Activated CD8-positive, alpha-beta T cell treated with anti-CD3 and anti-CD28 coated beads for 36 hours (primary cell): ENCODE results near the gene OAS2. TPM values are rescaled to one million over a fixed set of nuclear protein-coding genes. Genes with fewer than 3 reads are reported as not detected.

Source experiments
- ATAC-seq: fragments of 200-7000 bp; cut with Tn5 transposase; one replicate; pipeline ENCODE4 v1.10.0; 2021; ENCODE audit warnings: mild to moderate bottlenecking, moderate library complexity
- CTCF ChIA-PET: fragments of 350-600 bp; sonication (Branson Sonifier 250); formaldehyde crosslinking; loops from one replicate; lab custom pipeline; 2021; ENCODE audit warnings: antibody characterized with exemption; lab: Charles Lee
- POLR2A ChIA-PET: fragments of 350-600 bp; sonication (Branson Sonifier 250); formaldehyde crosslinking; loops from one replicate; lab custom pipeline; 2021; ENCODE audit warnings: antibody characterized with exemption; lab: Charles Lee
- DNase-seq: peaks from one replicate; pipeline ENCODE4 v3.0.0-alpha.2; 2020
- H3K27ac Mint-ChIP-seq: one replicate; pipeline ENCODE4 v1.8.0; 2021; ENCODE audit warnings: mild to moderate bottlenecking, mixed read lengths
- H3K27me3 Mint-ChIP-seq: one replicate; pipeline ENCODE4 v1.8.0; 2021; ENCODE audit warnings: mixed read lengths
- H3K36me3 Mint-ChIP-seq: one replicate; pipeline ENCODE4 v1.8.0; 2021; ENCODE audit warnings: low read depth, mixed read lengths
- H3K4me1 Mint-ChIP-seq: one replicate; pipeline ENCODE4 v1.8.0; 2021; ENCODE audit warnings: low read depth, mixed read lengths
- H3K4me3 Mint-ChIP-seq: one replicate; pipeline ENCODE4 v1.8.0; 2021; ENCODE audit warnings: mild to moderate bottlenecking, moderate library complexity, mixed read lengths
- H3K9me3 Mint-ChIP-seq: one replicate; pipeline ENCODE4 v1.8.0; 2021; ENCODE audit warnings: mixed read lengths
- intact Hi-C: fragments of 100-400 bp; cut with micrococcal nuclease; formaldehyde crosslinking; loops from one replicate; pipeline ENCODE4 v1.10.0; 2022
- total RNA-seq, 2 experiments: library from RNA; stranded (reverse); gene quantifications; one replicate each; pipeline ENCODE4 v1.2.3, GENCODE V29; 2021
- TF ChIP-seq, protein P1 (sequence below): fragments of 200-600 bp; IDR thresholded peaks from one replicate; pipeline ENCODE4 v1.8.0; 2022; ENCODE audit warnings: antibody characterized with exemption, mild to moderate bottlenecking

Gene OAS2
- total RNA-seq, 2 experiments from 2014 or later: 95.7 to 104 TPM

DNA sequence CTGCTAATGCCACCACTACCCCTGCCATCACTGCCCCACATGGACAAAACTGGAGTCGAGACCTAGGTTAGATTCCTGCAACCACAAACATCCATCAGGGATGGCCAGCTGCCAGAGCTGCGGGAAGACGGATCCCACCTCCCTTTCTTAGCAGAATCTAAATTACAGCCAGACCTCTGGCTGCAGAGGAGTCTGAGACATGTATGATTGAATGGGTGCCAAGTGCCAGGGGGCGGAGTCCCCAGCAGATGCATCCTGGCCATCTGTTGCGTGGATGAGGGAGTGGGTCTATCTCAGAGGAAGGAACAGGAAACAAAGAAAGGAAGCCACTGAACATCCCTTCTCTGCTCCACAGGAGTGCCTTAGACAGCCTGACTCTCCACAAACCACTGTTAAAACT, 7.1 kb upstream of the OAS2 start:
- intact Hi-C loops: no loop called here
- H3K27me3 Mint-ChIP-seq: no peaks in the 10 kb centered on the region
- H3K9me3 Mint-ChIP-seq: no peaks in the 10 kb centered on the region
- POLR2A ChIA-PET: no interaction called here
- TF ChIP-seq, protein P1, sequence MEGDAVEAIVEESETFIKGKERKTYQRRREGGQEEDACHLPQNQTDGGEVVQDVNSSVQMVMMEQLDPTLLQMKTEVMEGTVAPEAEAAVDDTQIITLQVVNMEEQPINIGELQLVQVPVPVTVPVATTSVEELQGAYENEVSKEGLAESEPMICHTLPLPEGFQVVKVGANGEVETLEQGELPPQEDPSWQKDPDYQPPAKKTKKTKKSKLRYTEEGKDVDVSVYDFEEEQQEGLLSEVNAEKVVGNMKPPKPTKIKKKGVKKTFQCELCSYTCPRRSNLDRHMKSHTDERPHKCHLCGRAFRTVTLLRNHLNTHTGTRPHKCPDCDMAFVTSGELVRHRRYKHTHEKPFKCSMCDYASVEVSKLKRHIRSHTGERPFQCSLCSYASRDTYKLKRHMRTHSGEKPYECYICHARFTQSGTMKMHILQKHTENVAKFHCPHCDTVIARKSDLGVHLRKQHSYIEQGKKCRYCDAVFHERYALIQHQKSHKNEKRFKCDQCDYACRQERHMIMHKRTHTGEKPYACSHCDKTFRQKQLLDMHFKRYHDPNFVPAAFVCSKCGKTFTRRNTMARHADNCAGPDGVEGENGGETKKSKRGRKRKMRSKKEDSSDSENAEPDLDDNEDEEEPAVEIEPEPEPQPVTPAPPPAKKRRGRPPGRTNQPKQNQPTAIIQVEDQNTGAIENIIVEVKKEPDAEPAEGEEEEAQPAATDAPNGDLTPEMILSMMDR: no peak
- H3K27ac Mint-ChIP-seq: no peak overlapping the region
- ATAC-seq (no peak), DNase-seq (no peak)
- CTCF ChIA-PET: interaction anchor here (1.8 kb wide), 1 partner anchor 21 kb away, joined by 7 read pairs; no protein-coding TSS in a partner anchor
- H3K36me3 Mint-ChIP-seq: peaks cover 9% of the 10 kb centered on the region
- no peak overlapping the region for H3K4me3 Mint-ChIP-seq
- H3K4me1 Mint-ChIP-seq: no peaks in the 10 kb centered on the region

DNA sequence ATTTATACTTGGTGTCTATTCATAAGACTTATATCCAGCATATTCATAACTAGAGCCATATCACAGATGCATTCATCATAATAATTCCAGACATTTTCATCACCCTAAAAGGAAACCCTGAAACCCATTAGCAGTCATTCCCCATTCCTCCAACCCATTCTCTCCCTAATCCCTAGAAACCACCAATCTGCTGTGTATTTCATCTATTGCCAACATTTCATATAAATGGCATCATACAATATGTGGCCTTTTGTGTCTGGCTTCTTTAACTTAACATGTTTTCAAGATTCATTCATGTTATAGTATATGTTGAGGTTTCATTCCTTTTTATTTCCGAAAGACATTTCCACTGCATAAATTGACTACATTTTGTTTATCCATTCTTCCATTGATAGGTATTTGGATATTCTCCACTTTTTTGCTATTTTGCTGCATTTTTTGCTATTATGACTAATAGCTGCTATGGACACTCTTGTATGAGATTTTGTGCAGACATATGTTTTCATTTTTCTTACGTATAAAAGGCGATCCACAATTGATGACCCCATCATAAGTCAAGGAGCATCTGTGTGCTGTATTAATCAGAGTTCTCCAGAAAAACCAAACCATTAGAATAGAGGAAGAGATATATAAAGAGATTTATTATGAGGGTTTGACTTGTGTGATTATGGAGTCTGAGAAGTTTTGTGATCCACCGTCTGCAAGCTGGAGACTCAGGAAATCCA, 5.1 kb upstream of the OAS2 start:
- DNase-seq (no peak), ATAC-seq (no peak)
- peaks cover 8% of the 10 kb centered on the region for H3K4me1 Mint-ChIP-seq
- peaks cover 6% of the 10 kb centered on the region for H3K36me3 Mint-ChIP-seq
- TF ChIP-seq, protein P1: no peak
- H3K4me3 Mint-ChIP-seq: no peak overlapping the region
- H3K27ac Mint-ChIP-seq: no peak overlapping the region
- POLR2A ChIA-PET: interaction anchor here (0.8 kb wide), 1 partner anchor 15 kb away, joined by 3 read pairs; no protein-coding TSS in a partner anchor
- no peaks in the 10 kb centered on the region for H3K27me3 Mint-ChIP-seq
- H3K9me3 Mint-ChIP-seq: no peaks in the 10 kb centered on the region
- CTCF ChIA-PET: interaction anchor here (1.8 kb wide), 1 partner anchor 19 kb away, joined by 7 read pairs; no protein-coding TSS in a partner anchor
- intact Hi-C loops: no loop called here

DNA sequence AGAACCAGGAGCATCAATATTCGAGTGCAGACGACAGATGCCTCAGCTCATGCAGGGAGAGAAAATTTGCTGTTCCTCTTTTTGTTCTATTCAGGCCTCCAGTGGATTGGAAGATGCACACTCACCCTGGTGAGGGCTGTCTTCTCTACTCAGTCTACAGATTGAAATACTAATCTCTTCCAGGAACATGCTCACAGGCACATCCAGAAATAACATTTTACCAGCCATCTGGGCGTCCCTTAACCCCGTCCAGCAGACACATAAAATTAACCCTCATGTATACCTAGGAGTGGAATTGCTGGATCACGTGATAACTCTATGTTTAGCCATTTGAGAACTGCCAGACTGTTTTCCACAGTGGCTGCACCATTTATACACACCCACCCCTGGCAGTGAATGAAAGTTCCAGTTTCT, 4.5 kb upstream of the OAS2 start:
- POLR2A ChIA-PET: no interaction called here
- H3K27me3 Mint-ChIP-seq: no peaks in the 10 kb centered on the region
- no peak for DNase-seq
- H3K4me3 Mint-ChIP-seq: no peak overlapping the region
- peaks cover 8% of the 10 kb centered on the region for H3K4me1 Mint-ChIP-seq
- no peak overlapping the region for H3K27ac Mint-ChIP-seq
- H3K9me3 Mint-ChIP-seq: no peaks in the 10 kb centered on the region
- ATAC-seq: no peak
- H3K36me3 Mint-ChIP-seq: peaks cover 12% of the 10 kb centered on the region
- TF ChIP-seq, protein P1: no peak
- CTCF ChIA-PET: no interaction called here
- intact Hi-C loops: no loop called here

DNA sequence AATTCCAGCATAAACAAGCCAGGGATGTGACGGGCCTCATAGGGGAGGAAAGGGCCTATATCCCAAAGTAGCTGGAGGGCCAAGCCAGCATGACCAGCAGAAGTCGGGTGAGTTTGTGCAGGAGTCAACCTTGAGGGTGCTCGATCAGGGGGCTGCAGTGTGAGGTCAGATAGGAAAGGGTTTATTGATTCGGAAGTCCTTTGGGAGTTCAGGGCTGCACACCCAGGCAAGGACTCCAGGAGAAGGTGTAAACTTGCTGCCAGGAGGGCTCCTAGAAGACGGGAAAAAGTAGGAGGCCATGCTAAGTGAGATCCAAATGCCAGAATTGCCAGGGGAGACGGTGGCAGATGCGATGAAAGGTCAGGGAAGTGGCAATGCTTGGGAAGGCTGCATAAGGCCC, 3.4 kb upstream of the OAS2 start:
- Mint-ChIP-seq H3K27me3 (no peaks in the 10 kb centered on the region), H3K9me3 (no peaks in the 10 kb centered on the region), H3K27ac (no peak overlapping the region), H3K4me3 (no peak overlapping the region), H3K36me3 (peaks cover 18% of the 10 kb centered on the region), H3K4me1 (peaks cover 8% of the 10 kb centered on the region)
- no peak for DNase-seq
- no peak for ATAC-seq
- ChIA-PET POLR2A (interaction anchor here (0.9 to 1.3 kb wide), 2 partner anchors 10 to 68 kb away, joined by 3 read pairs; partner anchors contain the start of gene OAS1), CTCF (interaction anchor here (5.2 kb wide), 1 partner anchor 16 kb away, joined by 54 read pairs; no protein-coding TSS in a partner anchor)
- TF ChIP-seq, protein P1: no peak
- intact Hi-C loops: no loop called here

DNA sequence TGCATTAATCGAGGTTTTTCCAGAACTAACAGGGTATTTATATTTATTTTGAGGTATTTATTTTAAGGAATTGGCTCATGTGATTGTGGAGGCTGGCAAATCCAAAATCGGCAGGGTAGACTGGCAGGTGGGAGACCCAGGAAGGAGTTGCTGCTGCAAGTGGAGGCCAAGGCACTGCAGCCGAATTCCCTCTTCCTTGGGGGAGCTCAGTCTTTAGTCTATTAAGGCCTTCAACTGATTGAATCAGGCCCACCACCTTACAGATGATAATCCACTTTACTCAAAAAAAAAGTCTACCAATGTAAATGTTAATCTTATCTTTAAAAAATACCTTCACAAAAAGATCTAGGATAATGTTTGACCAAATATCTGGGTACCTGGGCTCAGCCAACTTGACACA, 1.2 kb upstream of the OAS2 start:
- Mint-ChIP-seq H3K9me3 (peaks cover 11% of the 10 kb centered on the region), H3K27ac (peak overlapping the region; percentile 99), H3K27me3 (no peaks in the 10 kb centered on the region), H3K36me3 (peaks cover 36% of the 10 kb centered on the region), H3K4me3 (peak overlapping the region; percentile 99), H3K4me1 (peaks cover 27% of the 10 kb centered on the region)
- POLR2A ChIA-PET: interaction anchor here (1.6 to 4.3 kb wide), 6 partner anchors 11 to 208 kb away, joined by 6 to 74 read pairs (median 28); partner anchors contain the start of genes DDX54, OAS1, OAS3 and RITA1
- TF ChIP-seq, protein P1: no peak
- CTCF ChIA-PET: interaction anchor here (0.7 to 5.2 kb wide), 8 partner anchors 14 to 122 kb away, joined by 3 to 54 read pairs (median 8); partner anchors contain the start of genes OAS1 and OAS3
- intact Hi-C loops: no loop called here
- DNase-seq: no peak
- no peak for ATAC-seq
